ENCODE measurements around the gene COQ6.
"Not testable (repeated sequence)": the region's sequence is repeated elsewhere in the genome, so short reads cannot be mapped to it uniquely, and the experiment has no call there.

Gene COQ6

DNA sequence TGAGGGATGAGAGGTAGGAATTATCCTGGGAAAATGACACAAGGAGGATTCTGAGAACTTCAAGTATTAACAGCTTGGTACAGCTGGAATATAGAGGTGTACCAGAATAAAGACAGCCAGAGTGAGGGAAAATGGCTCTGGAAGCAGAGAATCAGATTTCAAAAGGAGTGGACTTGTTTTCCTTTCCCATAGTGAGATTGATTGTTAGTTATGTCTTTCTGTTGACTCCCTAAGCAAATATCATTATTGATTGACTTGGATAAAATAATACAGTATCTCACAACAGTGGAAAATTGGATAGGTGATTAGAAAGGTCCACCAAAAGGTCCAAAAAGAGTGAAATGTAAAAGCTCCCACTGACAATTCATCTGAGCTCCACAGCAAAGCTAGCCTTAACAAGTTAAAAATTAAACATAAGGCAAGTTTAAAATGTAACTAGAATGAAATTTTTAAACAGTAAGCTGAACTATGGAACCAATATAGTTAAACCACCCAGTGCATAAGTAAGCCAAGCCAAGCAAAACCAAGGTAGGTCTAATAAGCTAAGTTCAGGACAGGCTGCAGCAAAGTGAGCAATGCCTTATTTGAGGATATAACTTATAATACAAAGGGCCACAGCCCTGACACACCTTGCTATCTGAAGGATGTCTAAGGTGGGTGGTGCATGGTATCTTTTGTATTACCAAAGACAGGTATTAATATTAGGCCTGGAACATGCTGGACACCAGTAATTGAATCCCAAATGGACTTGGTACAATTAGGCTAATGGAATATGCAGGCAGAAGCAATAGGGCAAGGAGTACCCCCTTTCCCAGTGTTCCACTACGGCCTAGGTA lies 47.2 kb downstream of the COQ6 start:
- DNase-seq (ENCODE audit: low spot score), result no peak
- no peak for TF ChIP-seq CTCF (IDR thresholded peaks at IDR 0.05; ENCODE audit: extremely low read depth, missing control alignments)

GRCh38 chr14:73997944-73998447 lies 47.9 kb downstream of the COQ6 start:
- no peak for DNase-seq (ENCODE audit: low spot score)
- TF ChIP-seq CTCF (IDR thresholded peaks at IDR 0.05; ENCODE audit: extremely low read depth, missing control alignments), result no peak

- DNase-seq (ENCODE audit: low spot score), result no peak
- TF ChIP-seq CTCF (IDR thresholded peaks at IDR 0.05; ENCODE audit: extremely low read depth, missing control alignments), result no peak
These were observed 48.6 kb downstream of the COQ6 start for GRCh38 chr14:73998726-73999125.

DNA sequence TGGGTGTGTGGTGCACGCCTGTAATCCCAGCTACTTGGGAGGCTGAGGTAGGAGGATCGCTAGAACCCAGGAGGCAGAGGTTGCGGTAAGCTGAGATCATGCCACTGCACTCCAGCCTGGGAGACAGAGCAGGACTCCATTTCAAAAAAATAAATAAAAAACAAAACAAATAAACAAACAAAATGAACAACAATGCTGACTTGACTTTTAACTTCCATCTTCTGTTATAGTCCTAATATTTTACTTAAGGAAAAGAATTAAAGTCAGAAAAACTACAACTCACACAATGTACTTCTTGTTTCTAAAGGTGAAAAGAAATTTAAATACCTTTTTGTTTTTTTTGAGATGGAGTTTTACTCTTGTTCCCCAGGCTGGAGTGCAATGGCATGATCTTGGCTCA lies 55.6 kb downstream of the COQ6 start:
- not testable (repeated sequence) for DNase-seq (ENCODE audit: low spot score)

DNA sequence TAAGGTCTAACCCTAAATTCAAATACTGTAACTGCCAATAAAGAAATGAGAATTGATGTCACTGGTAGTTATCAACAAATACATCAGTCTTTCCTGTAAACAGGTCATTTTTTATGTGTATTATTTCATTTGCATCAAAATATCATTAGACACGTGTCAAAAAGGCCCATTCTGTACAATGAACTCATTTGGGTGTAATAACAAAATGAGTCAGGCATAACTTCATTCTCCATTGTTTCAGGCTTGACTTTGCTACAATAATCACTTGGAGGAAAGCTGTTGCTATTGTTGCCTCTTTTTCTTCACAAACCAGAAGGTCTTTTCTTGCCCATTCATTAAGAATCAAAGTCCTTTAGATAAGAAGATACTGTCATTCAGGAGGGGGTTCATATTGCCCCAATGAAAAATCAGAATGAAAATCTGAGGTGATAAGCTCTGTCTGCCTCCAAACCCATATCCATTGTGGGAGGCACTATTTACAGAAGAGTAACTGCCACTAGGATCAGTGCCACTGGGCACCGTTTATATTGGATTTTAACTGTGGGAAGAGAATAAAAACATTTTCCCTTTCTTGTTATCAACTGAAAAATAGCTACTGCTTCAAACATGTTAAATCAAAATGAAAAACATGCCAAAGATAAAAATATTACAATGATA lies 58.9 kb downstream of the COQ6 start:
- no peak for TF ChIP-seq CTCF (IDR thresholded peaks at IDR 0.05; ENCODE audit: extremely low read depth, missing control alignments)
- no peak for DNase-seq (ENCODE audit: low spot score)

Data from GM20000 (cell line).